Pancreas (tissue), 10 donors: ENCODE results near the gene PRKCH. TPM values are rescaled to one million over a fixed set of nuclear protein-coding genes. Genes with fewer than 3 reads are reported as not detected.

Experiments
- ATAC-seq, 4 donors: fragments of 200-7000 bp; cut with Tn5 transposase; one replicate each; pipeline versions ENCODE4 v1.8.0 to v1.9.1; 2020; ENCODE audit warnings: mild to moderate bottlenecking in 4 of 4, moderate library complexity in 4 of 4
- DNase-seq, 6 donors: peaks; one replicate each; pipeline ENCODE4 v3.0.0-alpha.2; 2020
- FAIRE-seq: peaks from 2 replicates; lab custom pipeline; 2012; peaks lifted over from hg19 to GRCh38; lab: Jason Lieb, UNC
- H3K27ac ChIP-seq, 4 donors: fragments of 200-600 bp; sonication (generic); 1 replicate in 3 of 4; 2 replicates in 1 of 4; pipeline versions ENCODE4 v1.5.0 to v1.8.0; 2020
- H3K27me3 ChIP-seq, 4 donors: fragments of 200-600 bp; one replicate each; pipeline ENCODE4 v1.8.0; 2021
- H3K36me3 ChIP-seq, 3 donors: fragments of 200-600 bp; sonication (generic) in 1 of 3; one replicate each; pipeline versions ENCODE4 v1.5.0 to v1.8.0; 2020 to 2021
- H3K4me1 ChIP-seq, 3 donors: fragments of 200-600 bp; one replicate each; pipeline ENCODE4 v1.8.0; 2021
- H3K4me3 ChIP-seq, 4 donors: fragments of 200-600 bp; sonication (generic) in 2 of 4; one replicate each; pipeline versions ENCODE4 v1.5.0 to v1.8.0; 2020 to 2021
- H3K9me3 ChIP-seq, 4 donors: fragments of 200-600 bp; one replicate each; pipeline ENCODE4 v1.8.0; 2021
- CTCF ChIP-seq, 4 donors: fragments of 200-600 bp; sonication (generic) in 3 of 4; IDR thresholded peaks; one replicate each; pipeline versions ENCODE4 v1.5.0 to v1.8.0; 2021; ENCODE audit warnings: antibody characterized with exemption in 4 of 4
- WGBS, 2 donors: extraction: QIAGEN DNeasy Blood & Tissue Kit; methylation state at CpG; one replicate each; pipeline ENCODE4 v1.1.7; 2013; 5-methylcytosine and 5-hydroxymethylcytosine counted together
- intact Hi-C, 3 donors: fragments of 100-400 bp; cut with DNase I; formaldehyde crosslinking; loops; one replicate each; pipeline versions ENCODE4 v1.11.1 to v1.14.2; 2022
- polyA plus RNA-seq, 2 donors: library from polyadenylated mRNA; stranded (reverse); fragments of 200-250 nt; gene quantifications; one replicate each; pipeline ENCODE4 v1.2.3, GENCODE V29; 2013
- total RNA-seq, 6 donors: library from RNA; stranded (reverse); fragmentation: NEBNext Ultra II Directional in 4 of 6; extraction: Animal tissue kit (Norgen Biotek cat#: 25700) in 4 of 6; gene quantifications; one replicate each; pipeline versions ENCODE4 v1.2.1 to v1.2.4, GENCODE V29; 2021 to 2023
- donor health status: healthy with polysubstance abuse.
- donor health status: DM: no; HTN: no; CAD: no; lungs with moderate emphysema.
- donor health status: DM: no; HTN: no; CAD: no.
- donor health status: control.
- donor health status: control.
- donor health status: Bipolar disorder and iron deficiency.
- donor health status: DM: yes; HTN: yes; CAD: no.
- donor health status: DM: no; HTN: no; CAD: no.
- donor health status: DM: no; HTN: no; CAD: no.
- donor health status: DM: yes; HTN: yes; CAD: no.

The PRKCH gene
- total and polyA plus RNA-seq, 8 donors: 3.6 to 16.9 (median 8.9) TPM

- no peak overlapping the region for H3K27ac ChIP-seq
- FAIRE-seq: no peak
These were observed 208.9 kb downstream of the PRKCH start for GRCh38 chr14:61530296-61530695.

GRCh38 chr14:61530896-61531295 lies 209.5 kb downstream of the PRKCH start:
- Histone ChIP-seq H3K27ac (peak overlapping the region in 3 of 4 donors; percentile 45 to 83 (median 58)), H3K36me3 (no peaks in the 10 kb centered on the region), H3K9me3 (no peaks in the 10 kb centered on the region), H3K4me3 (no peak overlapping the region), H3K4me1 (peaks cover 61 to 72% (median 67%) of the 10 kb centered on the region in 3 donors), H3K27me3 (no peaks in the 10 kb centered on the region)
- FAIRE-seq (no peak), ATAC-seq (no peak), DNase-seq (no peak)
- whole genome bisulfite sequencing, 2 donors: 81 to 84% methylated on average over 5 of the region's 5 CpGs
- TF ChIP-seq CTCF (IDR thresholded peaks at IDR 0.05): no peak
- intact Hi-C loops: loop anchor here in 1 of 3 donors (10.0 kb wide), 1 partner anchor 46 kb away; no protein-coding TSS in a partner anchor

More at GRCh38 chr14:61530296-61530695, 208.9 kb downstream of the PRKCH start:
- DNase-seq (no peak), ATAC-seq (no peak)
- H3K4me3 ChIP-seq: no peak overlapping the region
- intact Hi-C loops: loop anchor here in 1 of 3 donors (10.0 kb wide), 1 partner anchor 45 kb away; no protein-coding TSS in a partner anchor
- H3K27me3 ChIP-seq: no peaks in the 10 kb centered on the region
- 82 to 90% methylated on average over 6 of the region's 6 CpGs for WGBS, 2 donors
- no peaks in the 10 kb centered on the region for H3K9me3 ChIP-seq
- no peaks in the 10 kb centered on the region for H3K36me3 ChIP-seq
- TF ChIP-seq CTCF (IDR thresholded peaks at IDR 0.05): no peak
- peaks cover 65 to 76% (median 73%) of the 10 kb centered on the region in 3 donors for H3K4me1 ChIP-seq

- Histone ChIP-seq H3K27ac (peak overlapping the region in 3 of 4 donors; percentile 45 to 83 (median 58)), H3K4me3 (no peak overlapping the region), H3K9me3 (no peaks in the 10 kb centered on the region), H3K27me3 (no peaks in the 10 kb centered on the region), H3K4me1 (peaks cover 60 to 69% (median 60%) of the 10 kb centered on the region in 3 donors), H3K36me3 (no peaks in the 10 kb centered on the region)
- intact Hi-C loops: loop anchor here in 1 of 3 donors (10.0 kb wide), 1 partner anchor 47 kb away; no protein-coding TSS in a partner anchor
- FAIRE-seq (no peak), DNase-seq (peak in 1 of 6 donors; percentile 48), ATAC-seq (peak; percentile 33 to 63 (median 39))
- WGBS, 2 donors: 4 to 11% methylated on average over 5 of the region's 5 CpGs
- no peak for TF ChIP-seq CTCF (IDR thresholded peaks at IDR 0.05)
These were observed 210.2 kb downstream of the PRKCH start for GRCh38 chr14:61531465-61532122.

- Histone ChIP-seq H3K4me3 (no peak overlapping the region), H3K9me3 (no peaks in the 10 kb centered on the region), H3K27me3 (no peaks in the 10 kb centered on the region), H3K36me3 (no peaks in the 10 kb centered on the region), H3K27ac (peak overlapping the region in 3 of 4 donors; percentile 45 to 83 (median 58)), H3K4me1 (peaks cover 59 to 70% (median 61%) of the 10 kb centered on the region in 3 donors)
- TF ChIP-seq CTCF (IDR thresholded peaks at IDR 0.05): no peak
- intact Hi-C loops: loop anchor here in 1 of 3 donors (10.0 kb wide), 1 partner anchor 47 kb away; no protein-coding TSS in a partner anchor
- DNase-seq (no peak), FAIRE-seq (no peak), ATAC-seq (no peak)
These were observed 210.7 kb downstream of the PRKCH start for GRCh38 chr14:61532123-61532505.

GRCh38 chr14:61532763-61533162 lies 211.4 kb downstream of the PRKCH start:
- no peak for FAIRE-seq
- H3K27ac ChIP-seq: peak overlapping the region in 3 of 4 donors; percentile 33 to 83 (median 58)

More at GRCh38 chr14:61532763-61533162, 211.4 kb downstream of the PRKCH start:
- no peak for ATAC-seq
- Histone ChIP-seq H3K27me3 (no peaks in the 10 kb centered on the region), H3K4me3 (no peak overlapping the region), H3K36me3 (no peaks in the 10 kb centered on the region), H3K9me3 (no peaks in the 10 kb centered on the region), H3K4me1 (peaks cover 59 to 68% (median 59%) of the 10 kb centered on the region in 3 donors)
- intact Hi-C loops: loop anchor here in 1 of 3 donors (10.0 kb wide), 1 partner anchor 48 kb away; no protein-coding TSS in a partner anchor
- WGBS, 2 donors: 50% methylated on average over 6 of the region's 6 CpGs
- TF ChIP-seq CTCF (IDR thresholded peaks at IDR 0.05): no peak
- no peak for DNase-seq
